OCI-LY1 (cell line): Measurements from ENCODE around the gene MRPL22.

Source experiments
- CTCF ChIP-seq: fragments of 200-600 bp; sonication (generic), shearing (Covaris generic); IDR thresholded peaks from 2 replicates; pipeline ENCODE4 v1.5.1; 2017; ENCODE audit warnings: mild to moderate bottlenecking, antibody characterized with exemption, low read length, moderate library complexity, mixed read lengths
- EZH2 ChIP-seq: fragments of 200-600 bp; sonication (generic), shearing (Covaris generic); IDR thresholded peaks from 2 replicates; pipeline ENCODE4 v1.8.0; 2017; ENCODE audit warnings: borderline replicate concordance, mixed run types, mild to moderate bottlenecking, antibody characterized with exemption, low read length, moderate library complexity, mixed read lengths

- no peak for TF ChIP-seq CTCF
- TF ChIP-seq EZH2: no peak
Measured at GRCh38 chr5:154970759-154971158, 29.9 kb downstream of the MRPL22 start.
